Measurements from ENCODE around the gene CCDC159. TPM values are rescaled to one million over a fixed set of nuclear protein-coding genes. Genes with fewer than 3 reads are reported as not detected.

CCDC159 gene, protein sequence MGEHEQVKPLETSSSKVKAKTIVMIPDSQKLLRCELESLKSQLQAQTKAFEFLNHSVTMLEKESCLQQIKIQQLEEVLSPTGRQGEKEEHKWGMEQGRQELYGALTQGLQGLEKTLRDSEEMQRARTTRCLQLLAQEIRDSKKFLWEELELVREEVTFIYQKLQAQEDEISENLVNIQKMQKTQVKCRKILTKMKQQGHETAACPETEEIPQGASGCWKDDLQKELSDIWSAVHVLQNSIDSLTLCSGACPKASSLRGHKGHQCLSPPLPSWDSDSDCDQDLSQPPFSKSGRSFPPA
- 3.1 to 4.8 TPM (median 4.0 TPM) in 5 replicates for total RNA-seq (2022; extraction: Qiagen RNA extraction; ENCODE audit: low read depth)

DNA sequence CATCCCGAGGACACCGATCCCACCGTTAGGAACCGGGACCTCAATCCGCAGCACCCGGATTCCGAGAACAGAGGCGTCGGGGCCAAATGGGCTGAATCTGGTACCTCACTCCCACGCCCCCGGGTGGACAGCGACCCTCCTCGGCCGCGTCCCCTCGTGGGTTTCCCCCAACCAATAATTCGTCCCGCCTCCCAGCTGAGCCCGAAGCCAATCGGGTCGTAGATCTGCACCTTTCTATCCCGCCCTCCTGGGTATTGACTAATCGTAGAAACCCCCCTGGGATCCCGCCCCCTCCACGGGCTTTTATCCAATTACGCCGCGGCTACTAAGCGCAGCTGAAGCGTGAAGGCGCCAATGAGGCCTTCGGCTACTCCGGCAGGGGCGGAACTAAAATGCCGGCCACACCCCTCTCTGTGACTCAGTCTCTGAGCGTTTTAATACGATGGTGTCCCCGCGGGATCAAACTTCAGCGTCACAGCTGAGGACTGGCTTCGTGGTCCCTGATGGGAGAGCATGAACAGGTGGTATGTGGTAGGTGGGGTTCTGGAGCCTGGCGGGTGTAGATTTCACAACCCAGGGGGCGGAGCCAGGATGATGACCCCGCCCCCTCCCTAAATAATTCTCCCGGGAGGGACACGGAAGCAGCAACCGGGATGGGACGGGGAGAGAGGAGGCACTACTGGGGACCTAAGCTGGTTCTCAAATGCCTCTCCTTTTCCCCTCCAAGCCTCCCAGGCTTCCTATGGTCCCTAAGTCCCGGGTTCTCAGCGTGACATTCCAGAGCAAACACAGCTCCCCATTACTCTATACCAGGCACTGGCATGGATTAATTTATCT, at the start of gene CCDC159, which contains the start of gene TMEM205:
CCDC159 (plus strand) TSS at position 416 of the 837 bp plus-strand sequence; CDS start at position 504, 88 bp downstream.
TMEM205 (minus strand) TSS at position 165 of the 837 bp plus-strand sequence. CDS start 649 bp downstream, outside the sequence.

DNA sequence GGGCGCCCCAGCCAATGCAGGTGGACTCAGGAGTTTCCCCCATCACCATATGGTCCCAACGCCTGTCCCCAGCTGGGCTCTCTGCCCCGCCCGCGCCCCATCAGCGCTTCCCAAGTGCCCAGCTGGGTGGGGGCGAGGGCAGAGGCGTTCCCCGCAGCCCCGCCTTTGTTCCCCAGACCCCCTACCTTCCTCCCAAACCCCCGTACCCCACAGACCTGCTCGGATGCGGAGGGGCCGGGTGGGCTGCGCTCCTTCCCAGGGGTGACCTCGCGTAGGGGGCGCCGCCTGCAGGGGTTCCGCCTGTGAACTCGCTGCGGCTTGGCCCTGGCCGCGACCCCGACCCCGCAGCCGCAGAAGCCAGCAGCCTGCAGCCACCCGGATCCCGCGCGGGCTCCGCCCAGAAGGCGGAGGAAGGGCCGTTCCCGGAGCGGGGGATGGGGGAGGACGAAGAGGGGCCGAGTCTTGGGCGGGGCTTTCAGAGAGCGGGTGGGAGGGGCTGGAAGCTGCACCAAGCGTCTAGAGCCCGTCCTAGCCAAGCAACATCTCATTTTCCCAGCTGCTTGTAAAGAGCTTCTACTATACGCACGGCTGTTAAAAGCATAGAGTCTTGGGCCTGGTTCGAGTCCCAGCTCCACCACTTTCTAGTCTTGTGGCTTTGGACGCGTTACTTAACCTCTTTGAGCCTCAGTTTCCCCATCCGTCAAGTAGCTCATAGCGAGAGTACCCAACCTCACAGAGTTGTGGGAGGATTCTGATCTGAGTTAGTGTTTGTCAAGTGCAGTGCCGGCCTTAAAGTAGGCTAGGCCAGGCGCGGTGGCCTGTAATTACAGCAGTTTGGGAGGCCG, 6.8 kb upstream of the CCDC159 start, which contains the start of gene RAB3D:
RAB3D (minus strand) TSS at position 404 of the 845 bp plus-strand sequence. CDS start 2,258 bp downstream, outside the sequence.

DNA sequence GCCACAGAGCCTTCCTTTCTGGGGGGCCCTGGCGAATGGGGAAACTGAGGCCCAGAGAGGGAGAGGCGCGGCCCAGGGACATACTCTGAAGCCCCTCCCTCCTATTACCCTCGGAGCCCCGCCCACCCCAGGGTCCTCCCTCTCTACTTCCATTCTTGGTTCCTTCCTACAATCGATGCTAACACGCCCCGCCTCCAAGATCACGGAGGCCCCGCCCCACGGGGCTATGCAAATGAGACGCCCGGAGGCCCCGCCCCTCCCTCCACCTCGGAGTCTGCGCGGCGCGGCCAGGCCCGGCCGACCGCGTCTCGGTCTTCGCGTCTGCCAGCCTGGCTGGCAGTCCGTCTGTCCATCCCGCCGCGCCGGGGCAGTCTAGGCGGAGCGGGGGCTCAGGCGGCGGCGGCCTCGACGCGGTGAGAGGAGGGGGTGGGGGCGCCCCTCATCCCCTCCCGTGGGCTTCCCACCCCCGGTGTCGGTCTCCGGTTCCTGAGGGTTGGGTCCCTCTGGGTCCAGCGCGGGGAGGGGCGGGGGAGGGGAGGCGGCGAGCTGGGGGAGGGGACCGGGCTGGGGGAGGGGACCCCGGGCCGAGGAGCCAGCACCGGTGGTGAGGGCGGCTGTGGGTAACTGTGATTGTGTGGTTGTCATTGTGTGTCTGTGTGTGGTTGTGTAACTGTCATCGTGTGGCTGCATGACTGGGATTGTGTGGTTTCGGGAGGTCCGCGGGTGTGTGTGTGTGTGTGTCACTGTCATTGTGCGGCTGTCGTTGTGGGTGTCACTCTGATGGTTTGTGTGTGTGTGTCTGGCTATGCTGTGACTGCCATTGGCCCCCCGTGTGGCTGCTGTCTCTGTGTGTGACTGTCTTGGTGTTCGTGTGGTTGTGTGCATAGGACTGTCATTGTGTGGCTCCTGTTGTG, 9.1 kb downstream of the CCDC159 start, which contains the start of gene PLPPR2:
PLPPR2 (plus strand) TSS at position 273 of the 914 bp plus-strand sequence. CDS start 2,242 bp downstream, outside the sequence.

DNA sequence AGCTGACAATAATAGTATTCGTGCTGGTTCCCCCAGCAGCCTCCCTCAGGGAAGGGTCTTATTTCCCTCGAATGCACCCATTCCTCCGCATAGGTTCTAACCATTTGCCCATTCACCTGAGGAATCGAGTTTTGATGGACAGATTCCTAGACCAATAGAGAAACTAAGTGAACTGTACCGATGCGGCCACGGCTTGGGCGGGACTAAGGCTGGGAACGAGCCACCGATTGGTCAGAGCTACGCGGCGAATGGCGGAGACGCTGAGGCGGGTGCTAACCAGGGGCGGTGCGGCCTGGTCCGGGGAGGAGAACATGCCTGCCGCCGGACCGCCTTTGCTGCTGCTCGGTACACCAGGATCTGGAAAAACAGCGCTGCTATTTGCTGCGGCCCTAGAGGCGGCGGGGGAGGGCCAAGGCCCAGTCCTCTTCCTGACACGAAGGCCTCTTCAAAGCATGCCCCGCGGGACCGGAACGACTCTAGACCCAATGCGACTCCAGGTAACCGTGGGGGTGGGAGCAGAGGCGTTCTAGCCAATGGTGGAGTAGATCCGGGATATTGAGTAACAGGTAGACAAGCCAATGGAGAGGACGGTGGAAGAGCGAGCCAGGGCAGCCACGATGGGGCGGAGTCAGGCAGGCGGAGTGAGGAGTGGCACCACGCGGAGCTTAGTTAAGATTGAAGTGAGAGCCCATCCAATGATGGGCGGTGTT, 28.3 kb downstream of the CCDC159 start, which contains the start of gene SWSAP1:
SWSAP1 (plus strand) TSS at position 234 of the 710 bp plus-strand sequence; CDS start at position 249, 15 bp downstream.

Other genes with a start within 250 kb of the CCDC159 start
- gene SPC24, start 190.7 kb upstream of the CCDC159 start, total RNA-seq (2022; extraction: Qiagen RNA extraction; ENCODE audit: low read depth), result 15.6 to 22.5 TPM (median 21.0 TPM) in 5 replicates
- gene KANK2, start 149.0 kb upstream of the CCDC159 start, total RNA-seq (2022; extraction: Qiagen RNA extraction; ENCODE audit: low read depth), result 38.1 to 62.3 TPM (median 57.4 TPM) in 5 replicates
- gene ANGPTL8, start 106.9 kb upstream of the CCDC159 start, total RNA-seq (2022; extraction: Qiagen RNA extraction; ENCODE audit: low read depth), result not detected in 5 replicates
- 6.6 to 10.9 TPM (median 9.9 TPM) in 5 replicates for gene DOCK6, start 84.0 kb upstream of the CCDC159 start, total RNA-seq (2022; extraction: Qiagen RNA extraction; ENCODE audit: low read depth)
- gene TSPAN16, start 50.4 kb upstream of the CCDC159 start, total RNA-seq (2022; extraction: Qiagen RNA extraction; ENCODE audit: low read depth), result not detected in 5 replicates
- gene RAB3D, start 6.9 kb upstream of the CCDC159 start, total RNA-seq (2022; extraction: Qiagen RNA extraction; ENCODE audit: low read depth), result 3.3 to 5.0 TPM (median 4.4 TPM) in 5 replicates
- 93.3 to 126 TPM (median 112 TPM) in 5 replicates for gene TMEM205, start 251 bp upstream of the CCDC159 start, total RNA-seq (2022; extraction: Qiagen RNA extraction; ENCODE audit: low read depth)
- gene PLPPR2, start 8.9 kb downstream of the CCDC159 start, total RNA-seq (2022; extraction: Qiagen RNA extraction; ENCODE audit: low read depth), result 7.3 to 10.9 TPM (median 9.5 TPM) in 5 replicates
- gene SWSAP1, start 28.1 kb downstream of the CCDC159 start, total RNA-seq (2022; extraction: Qiagen RNA extraction; ENCODE audit: low read depth), result 1.5 to 2.2 TPM (median 2.0 TPM) in 5 replicates
- 3.1 to 6.8 TPM (median 4.0 TPM) in 5 replicates for gene EPOR, start 37.8 kb downstream of the CCDC159 start, total RNA-seq (2022; extraction: Qiagen RNA extraction; ENCODE audit: low read depth)
- 0.66 to 2.4 TPM (median 1.9 TPM) in 5 replicates for gene RGL3, start 72.8 kb downstream of the CCDC159 start, total RNA-seq (2022; extraction: Qiagen RNA extraction; ENCODE audit: low read depth)
- gene ODAD3, start 88.6 kb downstream of the CCDC159 start, total RNA-seq (2022; extraction: Qiagen RNA extraction; ENCODE audit: low read depth), result 0.82 to 2.4 TPM (median 1.1 TPM) in 5 replicates
- 242 to 262 TPM (median 254 TPM) in 5 replicates for gene PRKCSH, start 89.1 kb downstream of the CCDC159 start, total RNA-seq (2022; extraction: Qiagen RNA extraction; ENCODE audit: low read depth)
- gene ELAVL3, start 134.5 kb downstream of the CCDC159 start, total RNA-seq (2022; extraction: Qiagen RNA extraction; ENCODE audit: low read depth), result 0.05 to 0.19 TPM (median 0.11 TPM) in 4 of 5 replicates, not detected in the other
- 3.6 to 6.0 TPM (median 4.2 TPM) in 5 replicates for gene ZNF653, start 159.3 kb downstream of the CCDC159 start, total RNA-seq (2022; extraction: Qiagen RNA extraction; ENCODE audit: low read depth)
- 25.8 to 32.7 TPM (median 31.3 TPM) in 5 replicates for gene ECSIT, start 182.6 kb downstream of the CCDC159 start, total RNA-seq (2022; extraction: Qiagen RNA extraction; ENCODE audit: low read depth)
- gene CNN1, start 192.3 kb downstream of the CCDC159 start, total RNA-seq (2022; extraction: Qiagen RNA extraction; ENCODE audit: low read depth), result 0.25 to 0.80 TPM (median 0.48 TPM) in 5 replicates
- gene ELOF1, start 212.7 kb downstream of the CCDC159 start, total RNA-seq (2022; extraction: Qiagen RNA extraction; ENCODE audit: low read depth), result 90.8 to 109 TPM (median 97.1 TPM) in 5 replicates
- 0.26 to 0.55 TPM (median 0.39 TPM) in 4 of 5 replicates, not detected in the other for gene ACP5, start 231.1 kb downstream of the CCDC159 start, total RNA-seq (2022; extraction: Qiagen RNA extraction; ENCODE audit: low read depth)

Data from A549 treated with GW870086 at 1 μM for 4 hours (cell line).